ENCODE data around the gene MRTFB.
"Not testable (repeated sequence)": the region's sequence is repeated elsewhere in the genome, so short reads cannot be mapped to it uniquely, and the experiment has no call there.

Gene MRTFB

GRCh38 chr16:14120335-14120734 lies 49.2 kb downstream of the MRTFB start:
- ATAC-seq = no peak
- no peak for TF ChIP-seq RARB (CRISPR knock-in tag; IDR thresholded peaks at IDR 0.05)

GRCh38 chr16:14121142-14121541 lies 50.0 kb downstream of the MRTFB start:
- TF ChIP-seq ZNF8 (CRISPR knock-in tag; IDR thresholded peaks at IDR 0.05) (no peak), ZC3H10 (CRISPR knock-in tag; IDR thresholded peaks at IDR 0.05) (no peak), ZFP30 (CRISPR knock-in tag; IDR thresholded peaks at IDR 0.05) (no peak), ESRRG (CRISPR knock-in tag; IDR thresholded peaks at IDR 0.05) (no peak), SNAI2 (CRISPR knock-in tag; IDR thresholded peaks at IDR 0.05) (no peak), PPARA (CRISPR knock-in tag; IDR thresholded peaks at IDR 0.05; ENCODE audit: borderline replicate concordance) (no peak), ARNTL (CRISPR knock-in tag; IDR thresholded peaks at IDR 0.05; ENCODE audit: borderline replicate concordance, low read depth) (no peak), BACH2 (CRISPR knock-in tag; IDR thresholded peaks at IDR 0.05; ENCODE audit: borderline replicate concordance) (no peak), PATZ1 (CRISPR knock-in tag; IDR thresholded peaks at IDR 0.05; ENCODE audit: borderline replicate concordance) (no peak), ZNF565 (CRISPR knock-in tag; conservative IDR thresholded peaks at IDR 0.05; ENCODE audit: low read depth) (no peak), TOX (CRISPR knock-in tag; IDR thresholded peaks at IDR 0.05; ENCODE audit: borderline replicate concordance) (no peak), GLIS3 (CRISPR knock-in tag; IDR thresholded peaks at IDR 0.05) (no peak)

GRCh38 chr16:14121872-14122271 lies 50.8 kb downstream of the MRTFB start:
- TF ChIP-seq BACH2 (CRISPR knock-in tag; IDR thresholded peaks at IDR 0.05; ENCODE audit: borderline replicate concordance) = no peak
- no peak for TF ChIP-seq POU6F1 (CRISPR knock-in tag; IDR thresholded peaks at IDR 0.05; ENCODE audit: borderline replicate concordance, low read depth)
- no peak for TF ChIP-seq TOX (CRISPR knock-in tag; IDR thresholded peaks at IDR 0.05; ENCODE audit: borderline replicate concordance)
- TF ChIP-seq GLIS3 (CRISPR knock-in tag; IDR thresholded peaks at IDR 0.05) = no peak
- no peak for ATAC-seq

More at GRCh38 chr16:14121142-14121541, 50.0 kb downstream of the MRTFB start:
- ATAC-seq = no peak

- 0 out of 2 replicates have a peak, but pooled peaks have one; percentile 51 for TF ChIP-seq ZNF8 (CRISPR knock-in tag; IDR thresholded peaks at IDR 0.05)
- ATAC-seq = not testable (repeated sequence)
Measured at GRCh38 chr16:14122430-14122829, 51.3 kb downstream of the MRTFB start.

GRCh38 chr16:14125000-14125681 lies 54.0 kb downstream of the MRTFB start:
- ATAC-seq = 0 out of 3 replicates have a peak, but pooled peaks have one; percentile 27
- TF ChIP-seq PATZ1 (CRISPR knock-in tag; IDR thresholded peaks at IDR 0.05; ENCODE audit: borderline replicate concordance) (no peak), PPARA (CRISPR knock-in tag; IDR thresholded peaks at IDR 0.05; ENCODE audit: borderline replicate concordance) (no peak), POU6F1 (CRISPR knock-in tag; IDR thresholded peaks at IDR 0.05; ENCODE audit: borderline replicate concordance, low read depth) (no peak), ZFP3 (CRISPR knock-in tag; IDR thresholded peaks at IDR 0.05) (no peak), BACH2 (CRISPR knock-in tag; IDR thresholded peaks at IDR 0.05; ENCODE audit: borderline replicate concordance) (no peak), ZFP30 (CRISPR knock-in tag; IDR thresholded peaks at IDR 0.05) (no peak), TSHZ2 (CRISPR knock-in tag; IDR thresholded peaks at IDR 0.05) (no peak), CREB5 (CRISPR knock-in tag; IDR thresholded peaks at IDR 0.05; ENCODE audit: low read depth) (no peak), GLIS3 (CRISPR knock-in tag; IDR thresholded peaks at IDR 0.05) (no peak), ZNF565 (CRISPR knock-in tag; conservative IDR thresholded peaks at IDR 0.05; ENCODE audit: low read depth) (no peak), SNAI2 (CRISPR knock-in tag; IDR thresholded peaks at IDR 0.05) (no peak), ZNF8 (CRISPR knock-in tag; IDR thresholded peaks at IDR 0.05) (no peak), TCF4 (CRISPR knock-in tag; IDR thresholded peaks at IDR 0.05; ENCODE audit: borderline replicate concordance) (no peak), ESRRG (CRISPR knock-in tag; IDR thresholded peaks at IDR 0.05) (no peak), CSDC2 (CRISPR knock-in tag; IDR thresholded peaks at IDR 0.05) (no peak), ZNF70 (CRISPR knock-in tag; IDR thresholded peaks at IDR 0.05) (no peak), TOX (CRISPR knock-in tag; IDR thresholded peaks at IDR 0.05; ENCODE audit: borderline replicate concordance) (no peak)
